Hepatocyte (in vitro differentiated cells): ENCODE results near the gene FBLN2.

Experiments
- CTCF ChIP-seq: fragments of 200-600 bp; sonication (generic); IDR thresholded peaks from 2 replicates; pipeline ENCODE4 v1.5.1; 2016; ENCODE audit warnings: antibody characterized with exemption, mild to moderate bottlenecking; ENCODE audit not compliant: poor library complexity
- EZH2 ChIP-seq: fragments of 200-600 bp; sonication (generic); IDR thresholded peaks from 2 replicates; pipeline ENCODE4 v1.6.1; 2016; ENCODE audit warnings: antibody characterized with exemption, mild to moderate bottlenecking, borderline replicate concordance
- EZH2phosphoT487 ChIP-seq: fragments of 200-600 bp; sonication (generic); IDR thresholded peaks from one replicate; pipeline ENCODE4 v1.6.1; 2018; ENCODE audit warnings: antibody characterized with exemption, mild to moderate bottlenecking, low read depth, moderate library complexity; ENCODE audit not compliant: unreplicated experiment, severe bottlenecking

GRCh38 chr3:13627681-13628080 lies 78.8 kb downstream of the FBLN2 start:
- TF ChIP-seq CTCF (no peak), EZH2 (no peak), EZH2phosphoT487 (no peak)
